NOMO-1 treated with DMSO at 0.1 percent for 48 hours (cell line): Measurements from ENCODE around the gene GBE1.

Experiments used
- DNase-seq: peaks from one replicate; lab custom pipeline; 2025; ENCODE audit not compliant: unreplicated experiment; lab: John Stamatoyannopoulos, UW

The GBE1 gene

GRCh38 chr3:81624756-81625155, 136.7 kb downstream of the GBE1 start:
- no peak for DNase-seq

DNA sequence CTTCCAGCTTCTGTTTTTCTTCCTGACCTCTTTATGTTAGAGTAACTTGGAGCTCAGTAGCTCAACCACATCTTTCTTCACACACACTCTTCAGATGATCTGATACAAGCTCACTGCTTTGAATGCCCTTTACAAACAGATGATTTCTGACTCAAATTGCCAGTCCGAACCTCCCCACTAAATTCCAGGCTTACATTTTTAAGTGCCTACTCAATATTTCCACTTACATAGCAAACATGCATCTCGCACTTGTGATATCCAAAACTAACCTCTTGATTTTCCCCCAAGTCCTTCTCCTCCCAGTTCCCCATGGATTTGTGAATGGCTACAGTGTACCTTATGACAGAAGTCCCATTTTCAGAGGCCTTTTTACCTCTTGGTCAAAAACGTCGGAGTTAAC, 139.1 kb downstream of the GBE1 start:
- DNase-seq: no peak

DNA sequence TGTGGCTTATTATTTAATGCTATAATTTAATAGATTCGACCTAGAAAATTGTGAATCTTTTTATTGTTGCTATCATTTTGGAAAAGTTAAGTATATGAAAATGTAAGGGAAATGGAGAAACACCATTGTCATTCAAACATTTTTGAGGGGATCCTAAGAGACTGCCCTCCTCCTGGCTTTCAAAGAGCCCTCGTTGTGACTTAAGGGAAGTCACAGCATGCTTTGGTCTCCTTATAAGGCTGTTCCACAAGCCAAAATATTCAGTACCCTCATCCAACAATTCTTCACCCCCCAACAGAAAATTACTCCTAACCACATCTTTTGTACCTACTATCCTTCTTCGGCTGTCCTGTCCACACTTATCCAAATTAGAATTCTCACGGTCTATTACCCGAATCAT, 140.2 kb downstream of the GBE1 start:
- DNase-seq: no peak

DNA sequence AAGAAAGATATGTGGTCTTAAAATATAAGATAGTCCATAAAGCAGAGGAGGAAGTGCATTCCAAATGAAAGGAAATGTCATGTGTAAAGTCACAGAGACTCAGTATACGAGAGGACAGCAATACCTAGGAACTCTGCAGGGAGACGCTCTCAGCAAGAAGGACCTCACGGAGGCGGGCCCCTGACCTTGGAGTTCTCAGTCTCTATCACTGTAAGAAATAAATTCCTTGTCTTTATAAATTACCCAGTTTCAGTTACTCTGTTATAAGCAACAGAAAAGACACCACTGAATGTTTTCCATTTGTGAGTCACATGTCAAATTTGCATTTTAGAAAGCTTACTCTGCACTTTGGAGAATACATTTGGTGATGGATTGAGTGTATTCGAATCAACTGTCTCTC, 140.6 kb downstream of the GBE1 start:
- DNase-seq: no peak

DNA sequence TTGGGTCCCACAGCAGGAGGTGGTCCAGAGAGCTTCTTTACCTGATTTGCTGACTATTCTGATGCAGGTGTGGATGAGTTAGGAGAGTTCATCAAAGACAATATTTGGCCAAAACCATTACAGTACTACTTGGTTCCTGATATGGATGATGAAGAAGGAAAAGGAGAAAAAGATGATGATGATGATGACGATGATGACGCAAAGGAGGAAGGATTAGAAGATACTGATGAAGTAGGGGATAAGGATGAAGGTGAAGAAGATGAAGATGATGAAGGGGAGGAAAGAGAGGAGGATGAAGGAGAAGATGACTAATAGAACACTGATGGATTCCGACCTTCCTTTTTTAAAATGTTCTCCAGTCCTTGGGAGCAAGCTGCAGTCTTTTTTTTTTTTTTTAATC, 148.7 kb downstream of the GBE1 start:
- no peak for DNase-seq

- no peak for DNase-seq
Observed at GRCh38 chr3:81602781-81603180, 158.7 kb downstream of the GBE1 start.

DNA sequence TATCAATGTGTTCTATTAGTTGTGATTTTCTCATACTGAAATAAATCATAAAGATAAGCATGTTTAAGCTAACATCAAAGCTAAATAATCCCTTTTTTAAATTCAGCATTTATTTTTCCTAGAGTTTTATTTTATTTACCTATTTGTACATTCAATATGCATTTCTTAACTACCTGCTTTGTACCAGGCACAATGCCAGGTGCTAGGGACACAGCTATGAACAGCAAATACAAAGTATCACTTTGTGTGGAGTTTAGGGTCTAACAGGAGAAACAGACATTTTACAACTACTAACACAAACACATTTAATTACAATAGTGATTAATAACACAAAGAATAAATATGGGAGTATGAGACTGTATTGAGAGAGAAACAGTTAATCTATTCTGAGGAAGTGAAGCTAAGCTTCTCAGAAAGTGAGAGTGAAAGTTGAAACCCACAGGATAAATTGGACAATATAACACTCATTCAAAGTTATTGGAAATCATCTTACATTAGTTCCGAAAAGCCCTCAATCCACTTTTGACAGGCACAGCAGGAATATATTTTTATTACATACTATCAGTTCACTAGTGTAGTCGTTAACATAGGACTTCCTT, 159.6 kb downstream of the GBE1 start:
- peak; percentile 1 for DNase-seq

DNA sequence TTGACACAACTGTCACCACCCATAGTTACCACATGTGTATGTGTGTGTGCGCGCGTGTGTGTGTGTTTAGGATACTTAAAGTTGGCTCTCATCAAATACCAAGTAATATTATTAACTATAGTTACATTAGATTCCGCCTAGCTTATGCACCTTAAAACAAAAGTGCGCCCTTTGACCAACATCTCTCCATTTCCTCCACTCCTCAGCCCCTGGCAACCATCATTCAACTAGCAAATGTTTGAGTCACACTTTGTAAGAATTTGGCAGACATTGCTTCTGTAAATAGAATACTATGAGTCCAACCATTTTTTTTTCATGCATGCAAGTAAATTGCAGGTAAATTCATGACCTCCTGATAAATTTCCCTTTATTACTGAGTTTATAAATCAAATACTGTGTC, 169.3 kb downstream of the GBE1 start:
- no peak for DNase-seq

- DNase-seq: no peak
Observed at GRCh38 chr3:81585937-81586336, 175.5 kb downstream of the GBE1 start.

- peak; percentile 79 for DNase-seq
Observed at GRCh38 chr3:81585056-81585455, 176.4 kb downstream of the GBE1 start.

DNA sequence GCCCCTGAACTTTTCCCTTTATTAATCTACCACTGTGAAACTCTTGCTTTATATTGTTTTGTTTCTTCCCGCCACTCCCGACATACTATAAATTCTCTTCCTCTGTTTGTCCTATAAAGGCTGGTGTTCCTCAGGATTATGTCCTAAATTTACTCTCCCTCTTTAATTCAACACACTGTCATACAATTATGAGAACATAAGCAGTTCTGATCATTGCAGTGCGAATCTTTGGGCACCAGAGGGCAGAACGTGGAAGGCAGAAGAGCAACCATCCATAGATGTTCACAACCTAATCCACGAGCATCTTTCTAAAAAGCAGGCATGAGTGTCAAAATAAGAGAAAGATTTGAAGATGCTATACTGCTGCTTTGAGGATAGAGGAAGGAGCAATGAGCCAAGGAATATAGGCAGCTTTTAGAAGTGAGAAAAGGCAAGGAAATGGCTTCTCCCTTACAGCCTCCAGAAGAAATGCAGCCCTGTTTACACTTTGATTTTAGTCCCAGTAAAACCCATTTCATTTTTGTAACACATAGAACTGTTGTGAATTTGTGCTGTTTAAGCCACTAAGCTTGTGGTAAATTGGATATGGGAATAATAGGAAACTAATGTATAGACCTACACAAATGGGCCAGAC, 179.4 kb downstream of the GBE1 start:
- DNase-seq: peak; percentile 11

DNA sequence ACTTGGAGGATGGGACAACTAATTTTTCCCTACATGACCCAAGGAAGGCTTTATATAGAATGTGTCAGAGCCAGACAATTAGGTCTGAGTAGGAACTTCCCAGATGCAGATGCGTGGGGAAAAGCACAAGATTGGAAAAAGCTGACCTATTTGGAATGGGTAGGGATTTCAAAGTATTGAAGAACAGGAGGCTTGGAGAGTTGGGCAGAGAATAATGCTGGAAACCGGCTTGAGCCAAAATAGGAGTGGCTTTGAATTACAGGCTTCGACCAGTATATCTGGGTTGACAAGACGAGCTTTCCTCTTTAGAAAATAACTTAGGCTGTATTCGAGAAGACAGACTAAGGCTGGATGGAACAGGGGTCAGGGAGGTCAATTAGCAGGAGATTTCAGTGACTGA, 181.1 kb downstream of the GBE1 start:
- DNase-seq: no peak

GRCh38 chr3:81579744-81580143, 181.7 kb downstream of the GBE1 start:
- DNase-seq: no peak

DNA sequence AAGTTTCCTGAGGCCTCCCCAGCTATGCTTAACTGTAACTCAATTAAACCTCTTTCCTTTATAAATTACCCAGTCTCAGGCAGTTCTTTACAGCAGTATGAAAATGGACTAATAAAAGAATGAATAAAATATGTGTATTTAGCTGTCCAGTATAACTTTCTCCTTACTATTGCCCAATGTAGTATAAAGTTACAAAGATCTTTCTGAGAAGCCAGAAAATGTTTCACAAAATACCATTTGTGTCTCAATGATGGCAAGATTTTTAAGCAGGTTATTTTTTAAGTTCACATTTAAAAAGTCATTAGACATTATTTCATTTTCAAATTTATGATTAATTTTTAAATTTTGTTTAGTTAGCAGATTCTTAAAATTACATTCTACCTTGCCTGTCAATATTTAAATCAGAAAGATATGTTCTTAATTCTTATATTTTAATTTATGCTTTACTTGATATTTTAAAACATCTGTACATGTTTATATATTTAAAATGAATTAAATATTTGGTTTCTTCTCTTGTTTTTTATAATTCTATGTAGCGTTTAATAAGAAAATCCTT, 189.2 kb downstream of the GBE1 start:
- no peak for DNase-seq

DNA sequence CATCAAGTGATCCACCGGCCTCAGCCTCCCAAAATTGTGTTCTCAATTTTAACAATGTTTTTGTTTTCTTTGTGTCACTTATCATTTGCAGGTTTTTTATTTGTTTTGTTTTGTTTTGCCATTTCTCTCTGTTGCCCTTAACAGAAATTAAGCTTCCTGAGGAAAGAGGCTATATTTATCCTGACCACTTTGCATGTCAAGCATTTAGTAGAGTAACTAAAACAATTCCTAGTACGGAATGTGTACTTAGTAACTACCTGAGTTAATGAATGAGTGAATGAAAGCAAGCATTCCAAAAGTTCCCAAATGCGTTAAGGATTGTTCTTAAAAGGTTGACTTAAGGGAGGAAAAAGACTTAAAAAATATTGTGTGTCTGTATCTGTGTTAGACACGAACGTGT, 193.1 kb downstream of the GBE1 start:
- DNase-seq: no peak

DNA sequence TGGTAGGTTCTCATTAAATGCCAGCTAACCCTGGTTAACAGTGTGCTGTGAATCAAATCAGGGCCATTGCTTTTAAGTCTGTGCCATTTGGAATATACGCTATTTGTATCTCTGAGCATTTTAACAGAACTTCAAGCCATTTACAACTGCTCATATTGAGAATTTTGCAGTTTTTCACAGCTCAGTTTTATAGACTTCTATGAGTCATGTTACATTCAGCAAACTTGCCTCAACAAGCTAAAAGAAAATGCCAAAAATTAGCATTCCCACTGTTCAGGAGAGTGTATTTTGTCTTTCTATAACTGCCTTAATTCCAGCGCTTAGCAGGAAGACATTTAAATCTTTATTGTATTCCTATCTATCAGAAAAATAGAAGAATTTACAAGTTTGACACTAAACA, 196.4 kb downstream of the GBE1 start:
- no peak for DNase-seq

- no peak for DNase-seq
Observed at GRCh38 chr3:81558106-81558505, 203.3 kb downstream of the GBE1 start.

DNA sequence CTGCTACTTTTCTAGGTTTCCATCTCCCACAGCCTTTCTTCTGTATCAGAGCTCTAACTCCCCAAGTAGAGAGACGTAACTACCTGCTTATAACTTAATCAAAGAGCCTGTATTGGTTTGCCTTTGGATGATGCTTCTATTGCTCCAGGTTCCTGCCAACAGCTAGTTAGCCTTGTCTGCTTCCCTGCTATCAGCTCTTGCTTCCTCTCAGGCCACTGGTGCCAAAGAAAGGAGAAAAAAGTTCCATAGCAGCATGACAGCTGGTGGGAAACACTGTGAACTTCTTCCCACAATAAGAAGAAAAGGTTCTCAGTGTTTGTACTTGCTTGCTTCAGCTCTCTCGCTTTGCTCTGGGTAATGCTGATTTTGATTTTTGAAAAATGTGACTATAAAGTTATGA, 206.6 kb downstream of the GBE1 start:
- no peak for DNase-seq

- DNase-seq: peak; percentile 35
Observed at GRCh38 chr3:81554388-81554787, 207.1 kb downstream of the GBE1 start.

DNA sequence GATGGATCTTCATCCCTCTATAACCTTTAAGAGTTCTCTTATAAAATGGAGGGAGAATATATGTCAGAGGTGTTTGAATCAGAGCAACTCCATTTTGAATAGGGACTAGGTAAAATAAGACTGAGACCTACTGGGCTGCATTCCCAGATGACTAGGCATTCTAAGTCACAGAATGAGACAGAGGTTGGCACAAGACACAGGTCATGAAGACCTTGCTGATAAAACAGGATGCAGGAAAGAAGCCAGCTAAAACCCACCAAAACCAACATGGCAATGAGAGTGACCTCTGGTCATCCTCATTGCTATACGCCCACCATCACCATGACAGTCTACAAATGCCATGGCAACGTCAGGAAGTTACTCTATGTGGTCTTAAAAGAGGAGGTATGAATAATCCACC, 211.0 kb downstream of the GBE1 start:
- DNase-seq: no peak

DNA sequence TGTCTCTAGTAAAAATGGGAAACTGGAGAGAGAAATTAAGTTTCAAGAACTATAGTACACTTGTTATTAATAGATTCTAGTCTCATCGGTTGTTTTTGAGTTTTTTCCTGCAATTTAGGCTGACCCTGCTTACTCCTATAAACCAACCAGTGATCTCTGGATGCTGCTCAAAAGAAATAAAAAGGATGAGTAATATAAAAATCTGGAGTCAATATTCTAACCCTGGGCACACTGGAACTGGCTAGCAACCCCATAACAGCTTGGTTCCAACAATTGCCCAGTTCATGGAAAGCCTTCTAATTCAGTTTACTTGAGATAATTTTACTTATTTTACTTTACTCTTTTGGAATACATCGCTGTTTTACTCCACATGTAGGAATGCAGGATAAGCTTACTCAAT, 211.6 kb downstream of the GBE1 start:
- DNase-seq: no peak

DNA sequence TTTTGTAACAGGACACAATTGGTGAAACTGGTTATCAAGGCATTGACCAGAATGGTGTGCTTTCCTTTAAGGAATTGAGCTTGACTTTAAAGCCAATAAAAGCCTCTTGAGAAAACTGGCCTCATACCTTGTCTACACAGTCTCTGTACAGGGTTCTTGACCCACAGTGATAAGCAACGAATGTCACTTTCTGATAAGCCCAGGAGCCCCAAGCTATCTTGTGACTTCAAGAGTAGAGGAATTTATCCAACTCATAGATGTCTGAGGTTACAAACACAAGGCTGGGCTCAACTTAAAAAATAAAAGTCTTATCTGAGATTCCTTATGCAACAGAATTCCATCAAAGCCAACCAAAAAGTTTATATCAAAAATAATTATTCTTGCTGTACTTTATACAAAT, 212.1 kb downstream of the GBE1 start:
- no peak for DNase-seq

DNA sequence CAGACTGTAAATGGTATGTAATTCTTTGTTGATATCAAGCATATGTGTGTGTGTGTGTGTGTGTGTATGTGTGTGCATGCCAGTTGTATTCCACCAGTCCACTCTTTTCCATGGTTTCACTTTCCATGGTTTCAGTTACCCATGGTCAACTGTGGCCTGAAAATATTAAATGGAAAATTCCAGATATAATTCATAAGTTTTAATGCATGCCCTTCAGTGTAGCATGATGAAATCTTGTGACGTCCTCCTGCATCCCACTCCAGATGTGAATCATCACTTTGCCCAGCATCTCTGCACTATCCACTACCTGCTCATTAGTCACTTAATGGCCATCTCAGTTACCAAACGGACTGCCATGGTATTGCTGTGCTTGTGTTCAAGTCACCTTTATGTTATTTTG, 215.9 kb downstream of the GBE1 start:
- DNase-seq: no peak
